Activated B cell treated with CpG ODN at 0.5 μM for 24 hours (primary cell): ENCODE measurements around the gene NFIB. TPM values are rescaled to one million over a fixed set of nuclear protein-coding genes. Genes with fewer than 3 reads are reported as not detected.

ENCODE experiments used
- ATAC-seq: fragments of 200-7000 bp; cut with Tn5 transposase; one replicate; pipeline ENCODE4 v1.10.0; 2021; ENCODE audit warnings: low read depth, mild to moderate bottlenecking, moderate library complexity
- CTCF ChIA-PET: fragments of 350-600 bp; sonication (Branson Sonifier 250); formaldehyde crosslinking; loops from one replicate; lab custom pipeline; 2021; ENCODE audit warnings: antibody characterized with exemption; lab: Charles Lee
- POLR2A ChIA-PET: fragments of 350-600 bp; sonication (Branson Sonifier 250); formaldehyde crosslinking; loops from one replicate; lab custom pipeline; 2021; ENCODE audit warnings: antibody characterized with exemption; lab: Charles Lee
- DNase-seq: peaks from one replicate; pipeline ENCODE4 v3.0.0; 2022
- H3K27ac Mint-ChIP-seq: one replicate; pipeline ENCODE4 v1.8.0; 2020; ENCODE audit warnings: mixed read lengths
- H3K27me3 Mint-ChIP-seq: one replicate; pipeline ENCODE4 v1.8.0; 2021; ENCODE audit warnings: mixed read lengths
- H3K36me3 Mint-ChIP-seq: one replicate; pipeline ENCODE4 v1.8.0; 2021; ENCODE audit warnings: low read depth, mixed read lengths
- H3K4me1 Mint-ChIP-seq: one replicate; pipeline ENCODE4 v1.8.0; 2021; ENCODE audit warnings: mixed read lengths
- H3K4me3 Mint-ChIP-seq: one replicate; pipeline ENCODE4 v1.8.0; 2020; ENCODE audit warnings: mild to moderate bottlenecking, mixed read lengths
- H3K9me3 Mint-ChIP-seq: one replicate; pipeline ENCODE4 v1.8.0; 2020; ENCODE audit warnings: mixed read lengths
- intact Hi-C: fragments of 100-400 bp; cut with micrococcal nuclease; formaldehyde crosslinking; loops from one replicate; pipeline ENCODE4 v1.15.1; 2024
- total RNA-seq: library from RNA; stranded (reverse); gene quantifications from 2 replicates; pipeline ENCODE4 v1.2.3, GENCODE V29; 2022
- TF ChIP-seq, protein P1 (sequence below): fragments of 200-600 bp; IDR thresholded peaks from one replicate; pipeline ENCODE4 v1.8.0; 2022; ENCODE audit warnings: antibody characterized with exemption, mild to moderate bottlenecking

NFIB gene
- total RNA-seq, 1 donor from 2014 or later: not detected

DNA sequence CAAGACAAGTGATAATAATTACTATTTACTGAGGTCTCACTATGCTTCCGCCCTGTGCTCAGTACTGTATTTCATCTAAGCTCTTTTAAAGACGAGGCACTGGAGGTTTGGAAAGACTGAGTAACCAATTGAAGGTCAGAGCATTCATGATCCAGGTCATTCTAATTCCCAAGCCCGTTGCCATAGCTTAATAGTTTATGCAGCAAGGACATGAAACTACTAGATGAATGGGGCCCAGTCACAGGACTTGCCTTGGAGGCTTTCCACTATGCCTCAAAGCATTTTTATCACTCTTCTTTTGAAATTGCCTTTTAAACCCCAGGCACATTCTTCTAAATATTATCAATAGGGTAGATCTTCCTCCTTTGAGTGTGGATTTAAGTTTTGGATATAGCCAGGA lies 17.2 kb upstream of the NFIB start:
- intact Hi-C loops: no loop called here
- DNase-seq (no peak), ATAC-seq (no peak)
- H3K27ac Mint-ChIP-seq: no peak overlapping the region
- H3K9me3 Mint-ChIP-seq: peaks cover 2% of the 10 kb centered on the region
- ChIA-PET CTCF (no interaction called here), POLR2A (no interaction called here)
- H3K4me3 Mint-ChIP-seq: no peak overlapping the region
- H3K36me3 Mint-ChIP-seq: no peaks in the 10 kb centered on the region
- TF ChIP-seq, protein P1, sequence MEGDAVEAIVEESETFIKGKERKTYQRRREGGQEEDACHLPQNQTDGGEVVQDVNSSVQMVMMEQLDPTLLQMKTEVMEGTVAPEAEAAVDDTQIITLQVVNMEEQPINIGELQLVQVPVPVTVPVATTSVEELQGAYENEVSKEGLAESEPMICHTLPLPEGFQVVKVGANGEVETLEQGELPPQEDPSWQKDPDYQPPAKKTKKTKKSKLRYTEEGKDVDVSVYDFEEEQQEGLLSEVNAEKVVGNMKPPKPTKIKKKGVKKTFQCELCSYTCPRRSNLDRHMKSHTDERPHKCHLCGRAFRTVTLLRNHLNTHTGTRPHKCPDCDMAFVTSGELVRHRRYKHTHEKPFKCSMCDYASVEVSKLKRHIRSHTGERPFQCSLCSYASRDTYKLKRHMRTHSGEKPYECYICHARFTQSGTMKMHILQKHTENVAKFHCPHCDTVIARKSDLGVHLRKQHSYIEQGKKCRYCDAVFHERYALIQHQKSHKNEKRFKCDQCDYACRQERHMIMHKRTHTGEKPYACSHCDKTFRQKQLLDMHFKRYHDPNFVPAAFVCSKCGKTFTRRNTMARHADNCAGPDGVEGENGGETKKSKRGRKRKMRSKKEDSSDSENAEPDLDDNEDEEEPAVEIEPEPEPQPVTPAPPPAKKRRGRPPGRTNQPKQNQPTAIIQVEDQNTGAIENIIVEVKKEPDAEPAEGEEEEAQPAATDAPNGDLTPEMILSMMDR: no peak
- H3K27me3 Mint-ChIP-seq: peaks cover 29% of the 10 kb centered on the region
- H3K4me1 Mint-ChIP-seq: no peaks in the 10 kb centered on the region

DNA sequence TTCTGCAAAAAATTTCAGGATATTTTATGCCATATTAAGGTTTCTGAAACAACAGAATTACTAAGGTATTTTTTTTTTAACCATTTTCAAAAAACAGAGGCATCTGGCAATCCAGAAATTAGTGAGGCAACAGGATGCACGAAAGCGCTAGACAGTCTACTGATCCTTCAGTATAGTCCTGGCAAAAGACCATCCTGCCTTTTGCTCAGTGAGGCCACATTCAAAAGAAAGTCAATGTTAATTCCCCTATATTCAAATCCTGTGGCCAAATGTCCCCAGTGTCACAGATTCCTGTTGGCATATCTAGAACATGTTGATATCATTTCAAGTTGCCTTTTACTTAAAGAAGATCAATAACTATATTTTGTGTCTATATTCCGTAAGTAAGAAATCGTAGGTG lies 13.1 kb upstream of the NFIB start:
- intact Hi-C loops: no loop called here

DNA sequence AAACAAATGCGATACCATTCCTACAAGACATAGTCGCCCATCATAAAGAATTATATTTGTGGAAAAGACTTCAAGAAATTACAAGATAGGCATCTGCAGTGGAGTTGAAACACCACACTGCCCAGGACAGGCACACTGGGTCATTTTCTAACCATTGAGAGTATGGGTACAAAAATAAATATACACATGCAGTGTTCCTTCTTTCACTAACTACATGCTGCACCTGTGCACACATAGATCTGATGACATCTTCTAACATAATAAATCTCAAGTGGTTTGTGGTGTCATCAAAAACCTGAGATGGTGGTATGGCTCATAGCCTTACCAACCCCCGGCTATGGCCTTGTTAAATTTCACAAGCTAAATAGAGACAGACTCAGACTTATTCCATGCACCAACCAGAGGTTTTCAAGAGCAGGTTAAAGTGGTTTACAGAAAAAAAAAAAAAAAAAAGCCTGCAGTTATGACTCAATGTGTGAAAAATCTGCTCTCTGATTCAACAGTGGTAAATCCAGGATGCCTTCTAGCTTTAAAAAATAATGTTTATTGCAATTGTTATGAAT lies 12.4 kb upstream of the NFIB start:
- no peak for DNase-seq
- intact Hi-C loops: no loop called here
- Mint-ChIP-seq H3K27me3 (peaks cover 20% of the 10 kb centered on the region), H3K9me3 (no peaks in the 10 kb centered on the region), H3K27ac (no peak overlapping the region), H3K4me1 (peaks cover 13% of the 10 kb centered on the region), H3K4me3 (no peak overlapping the region), H3K36me3 (no peaks in the 10 kb centered on the region)
- ChIA-PET CTCF (no interaction called here), POLR2A (no interaction called here)
- ATAC-seq: no peak
- TF ChIP-seq, protein P1: no peak

More for the DNA sequence above, 13.1 kb upstream of the NFIB start:
- TF ChIP-seq, protein P1: no peak
- peaks cover 8% of the 10 kb centered on the region for H3K4me1 Mint-ChIP-seq
- H3K27ac Mint-ChIP-seq: no peak overlapping the region
- ATAC-seq (no peak), DNase-seq (no peak)
- H3K27me3 Mint-ChIP-seq: peaks cover 17% of the 10 kb centered on the region
- CTCF ChIA-PET: no interaction called here
- no peaks in the 10 kb centered on the region for H3K9me3 Mint-ChIP-seq
- POLR2A ChIA-PET: no interaction called here
- H3K36me3 Mint-ChIP-seq: no peaks in the 10 kb centered on the region
- no peak overlapping the region for H3K4me3 Mint-ChIP-seq

DNA sequence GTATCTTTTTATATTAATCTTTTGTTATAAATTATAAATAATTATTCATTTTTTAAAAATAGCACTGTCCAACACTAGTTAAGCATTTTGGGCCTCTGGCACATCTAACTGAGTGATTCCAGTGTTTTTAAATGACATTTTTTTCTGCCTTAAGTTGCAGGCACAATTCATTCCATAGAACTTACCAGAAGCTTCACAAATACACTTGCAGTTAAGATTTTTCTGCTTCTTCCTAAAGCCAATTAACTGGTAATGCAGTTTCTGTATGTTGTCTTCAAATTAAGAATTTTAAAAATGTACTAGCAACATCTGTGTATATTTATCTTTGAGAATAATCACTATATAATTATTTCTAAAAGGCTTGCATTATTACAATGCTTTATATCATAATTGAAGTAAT lies 11.2 kb upstream of the NFIB start:
- intact Hi-C loops: no loop called here
- peaks cover 16% of the 10 kb centered on the region for H3K4me1 Mint-ChIP-seq
- peaks cover 20% of the 10 kb centered on the region for H3K27me3 Mint-ChIP-seq
- no peak for DNase-seq
- no peak overlapping the region for H3K27ac Mint-ChIP-seq
- TF ChIP-seq, protein P1: no peak
- no peak for ATAC-seq
- H3K36me3 Mint-ChIP-seq: no peaks in the 10 kb centered on the region
- H3K9me3 Mint-ChIP-seq: no peaks in the 10 kb centered on the region
- no peak overlapping the region for H3K4me3 Mint-ChIP-seq
- POLR2A ChIA-PET: no interaction called here
- CTCF ChIA-PET: no interaction called here

DNA sequence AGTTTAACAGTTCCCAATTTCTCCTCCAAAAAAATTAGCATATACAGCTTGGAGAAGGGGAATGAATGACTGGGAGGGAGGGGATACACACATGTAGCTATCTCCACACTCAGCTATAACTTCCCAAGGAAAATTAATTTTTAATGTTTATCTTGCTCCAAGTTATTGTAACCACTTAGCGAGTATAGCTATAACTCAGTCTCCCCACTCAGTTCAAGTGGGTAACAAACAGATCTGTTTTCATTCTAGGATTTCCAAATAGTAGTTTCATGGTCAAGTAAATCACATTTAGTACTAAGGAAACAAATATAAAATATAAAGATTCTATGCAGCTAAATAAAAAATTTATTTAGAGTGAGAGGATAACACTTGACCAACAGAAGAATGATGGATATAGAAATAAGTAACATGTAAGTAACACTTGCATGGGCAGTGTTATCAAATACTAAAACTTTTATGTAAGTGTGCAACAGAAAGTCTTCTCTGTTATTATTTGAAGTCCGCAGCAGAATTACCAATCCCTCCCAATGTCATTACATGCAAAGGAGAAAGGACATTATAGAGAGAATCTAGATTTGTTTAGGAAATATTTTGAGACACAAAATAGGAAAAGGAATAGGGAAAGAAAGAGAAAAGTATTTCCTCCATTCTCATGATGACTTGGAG lies 10.2 kb upstream of the NFIB start:
- H3K27me3 Mint-ChIP-seq: peaks cover 20% of the 10 kb centered on the region
- peaks cover 16% of the 10 kb centered on the region for H3K4me1 Mint-ChIP-seq

More for the DNA sequence above, 10.2 kb upstream of the NFIB start:
- ChIA-PET POLR2A (interaction anchor here (0.7 kb wide), 1 partner anchor 369 kb away, joined by 3 read pairs; the partner anchor contains the start of gene ZDHHC21), CTCF (no interaction called here)
- no peak for DNase-seq
- Mint-ChIP-seq H3K36me3 (no peaks in the 10 kb centered on the region), H3K4me3 (no peak overlapping the region), H3K9me3 (no peaks in the 10 kb centered on the region), H3K27ac (no peak overlapping the region)
- TF ChIP-seq, protein P1: no peak
- ATAC-seq: no peak
- intact Hi-C loops: loop anchor here (5.0 kb wide), 1 partner anchor 363 kb away; no protein-coding TSS in a partner anchor
